Activated CD4-positive, alpha-beta memory T cell treated with anti-CD3 and anti-CD28 coated beads, Interleukin-2, amount 10 ng/mL, durations not matched to agents 7 days and 5 days (primary cell): Measurements from ENCODE around the gene DCUN1D2. TPM values are rescaled to one million over a fixed set of nuclear protein-coding genes. Genes with fewer than 3 reads are reported as not detected.

ENCODE experiments used
- CTCF ChIA-PET: fragments of 350-600 bp; sonication (Branson Sonifier 250); formaldehyde crosslinking; loops from one replicate; lab custom pipeline; 2021; ENCODE audit warnings: antibody characterized with exemption, inconsistent platforms; lab: Charles Lee
- POLR2A ChIA-PET: fragments of 350-600 bp; sonication (Branson Sonifier 250); formaldehyde crosslinking; loops from one replicate; lab custom pipeline; 2021; ENCODE audit warnings: antibody characterized with exemption; lab: Charles Lee
- DNase-seq: peaks from one replicate; pipeline ENCODE4 v3.0.0-alpha.2; 2020
- H3K27ac Mint-ChIP-seq: one replicate; pipeline ENCODE4 v1.8.0; 2021; ENCODE audit warnings: mild to moderate bottlenecking, mixed read lengths
- H3K27me3 Mint-ChIP-seq: one replicate; pipeline ENCODE4 v1.8.0; 2021; ENCODE audit warnings: mixed read lengths
- H3K36me3 Mint-ChIP-seq: one replicate; pipeline ENCODE4 v1.8.0; 2021; ENCODE audit warnings: low read depth, mixed read lengths
- H3K4me1 Mint-ChIP-seq: one replicate; pipeline ENCODE4 v1.8.0; 2021; ENCODE audit warnings: mixed read lengths
- H3K4me3 Mint-ChIP-seq: one replicate; pipeline ENCODE4 v1.8.0; 2021; ENCODE audit warnings: mild to moderate bottlenecking, mixed read lengths
- H3K9me3 Mint-ChIP-seq: one replicate; pipeline ENCODE4 v1.8.0; 2021; ENCODE audit warnings: mixed read lengths
- total RNA-seq, 2 experiments: library from RNA; stranded (reverse); gene quantifications; one replicate each; pipeline ENCODE4 v1.2.3, GENCODE V29; 2021

DCUN1D2 gene
- total RNA-seq, 2 experiments from 2014 or later, result 17.0 to 17.7 TPM

- no peak for DNase-seq
- H3K4me3 Mint-ChIP-seq, result no peak overlapping the region
- no peaks in the 10 kb centered on the region for H3K27me3 Mint-ChIP-seq
- ChIA-PET POLR2A (no interaction called here), CTCF (interaction anchor here (1.1 kb wide), 1 partner anchor 32 kb away, joined by 3 read pairs; no protein-coding TSS in a partner anchor)
- H3K36me3 Mint-ChIP-seq, result no peaks in the 10 kb centered on the region
- H3K4me1 Mint-ChIP-seq, result no peaks in the 10 kb centered on the region
- H3K9me3 Mint-ChIP-seq, result no peaks in the 10 kb centered on the region
- no peak overlapping the region for H3K27ac Mint-ChIP-seq
Observed at GRCh38 chr13:113425941-113426590, 64.4 kb downstream of the DCUN1D2 start.

GRCh38 chr13:113423520-113424163 lies 66.9 kb downstream of the DCUN1D2 start:
- no peak overlapping the region for H3K27ac Mint-ChIP-seq
- ChIA-PET CTCF (no interaction called here), POLR2A (no interaction called here)
- no peaks in the 10 kb centered on the region for H3K27me3 Mint-ChIP-seq
- DNase-seq, result no peak
- no peaks in the 10 kb centered on the region for H3K4me1 Mint-ChIP-seq
- no peaks in the 10 kb centered on the region for H3K9me3 Mint-ChIP-seq
- no peak overlapping the region for H3K4me3 Mint-ChIP-seq
- H3K36me3 Mint-ChIP-seq, result no peaks in the 10 kb centered on the region

GRCh38 chr13:113422807-113423519 lies 67.5 kb downstream of the DCUN1D2 start:
- ChIA-PET CTCF (no interaction called here), POLR2A (no interaction called here)
- Mint-ChIP-seq H3K4me3 (no peak overlapping the region), H3K27me3 (no peaks in the 10 kb centered on the region), H3K36me3 (no peaks in the 10 kb centered on the region), H3K9me3 (no peaks in the 10 kb centered on the region), H3K27ac (no peak overlapping the region), H3K4me1 (no peaks in the 10 kb centered on the region)
- DNase-seq, result no peak

- CTCF ChIA-PET, result no interaction called here
- Mint-ChIP-seq H3K36me3 (no peaks in the 10 kb centered on the region), H3K27me3 (no peaks in the 10 kb centered on the region), H3K4me3 (no peak overlapping the region), H3K27ac (no peak overlapping the region), H3K4me1 (no peaks in the 10 kb centered on the region), H3K9me3 (no peaks in the 10 kb centered on the region)
- POLR2A ChIA-PET, result no interaction called here
- DNase-seq, result no peak
Observed at GRCh38 chr13:113421673-113422270, 68.7 kb downstream of the DCUN1D2 start.

GRCh38 chr13:113420833-113421600 lies 69.5 kb downstream of the DCUN1D2 start:
- POLR2A ChIA-PET, result no interaction called here
- no peak for DNase-seq
- no peak overlapping the region for H3K4me3 Mint-ChIP-seq

GRCh38 chr13:113420232-113420631 lies 70.3 kb downstream of the DCUN1D2 start:
- ChIA-PET POLR2A (no interaction called here), CTCF (interaction anchor here (0.6 kb wide), 1 partner anchor 113 kb away, joined by 5 read pairs; no protein-coding TSS in a partner anchor)
- H3K27ac Mint-ChIP-seq, result no peak overlapping the region
- H3K36me3 Mint-ChIP-seq, result no peaks in the 10 kb centered on the region
- H3K9me3 Mint-ChIP-seq, result no peaks in the 10 kb centered on the region
- no peaks in the 10 kb centered on the region for H3K4me1 Mint-ChIP-seq
- no peak for DNase-seq
- no peak overlapping the region for H3K4me3 Mint-ChIP-seq
- H3K27me3 Mint-ChIP-seq, result no peaks in the 10 kb centered on the region

More at GRCh38 chr13:113420833-113421600, 69.5 kb downstream of the DCUN1D2 start:
- Mint-ChIP-seq H3K4me1 (no peaks in the 10 kb centered on the region), H3K27me3 (no peaks in the 10 kb centered on the region), H3K36me3 (no peaks in the 10 kb centered on the region), H3K27ac (no peak overlapping the region), H3K9me3 (no peaks in the 10 kb centered on the region)
- CTCF ChIA-PET, result no interaction called here

- DNase-seq, result no peak
- CTCF ChIA-PET, result interaction anchor here (0.6 kb wide), 1 partner anchor 112 kb away, joined by 5 read pairs; no protein-coding TSS in a partner anchor
- no peak overlapping the region for H3K27ac Mint-ChIP-seq
Observed at GRCh38 chr13:113419531-113420193, 70.8 kb downstream of the DCUN1D2 start.

GRCh38 chr13:113418722-113419049 lies 71.8 kb downstream of the DCUN1D2 start:
- DNase-seq, result no peak
- no peak overlapping the region for H3K27ac Mint-ChIP-seq
- ChIA-PET POLR2A (no interaction called here), CTCF (no interaction called here)
- H3K36me3 Mint-ChIP-seq, result no peaks in the 10 kb centered on the region
- no peak overlapping the region for H3K4me3 Mint-ChIP-seq
- no peaks in the 10 kb centered on the region for H3K27me3 Mint-ChIP-seq
- no peaks in the 10 kb centered on the region for H3K9me3 Mint-ChIP-seq
- H3K4me1 Mint-ChIP-seq, result no peaks in the 10 kb centered on the region

More at GRCh38 chr13:113419531-113420193, 70.8 kb downstream of the DCUN1D2 start:
- Mint-ChIP-seq H3K9me3 (no peaks in the 10 kb centered on the region), H3K27me3 (no peaks in the 10 kb centered on the region), H3K4me3 (no peak overlapping the region), H3K36me3 (no peaks in the 10 kb centered on the region), H3K4me1 (no peaks in the 10 kb centered on the region)
- POLR2A ChIA-PET, result no interaction called here

- no peaks in the 10 kb centered on the region for H3K27me3 Mint-ChIP-seq
- no peaks in the 10 kb centered on the region for H3K36me3 Mint-ChIP-seq
- H3K4me1 Mint-ChIP-seq, result no peaks in the 10 kb centered on the region
- CTCF ChIA-PET, result no interaction called here
- peaks cover 2% of the 10 kb centered on the region for H3K9me3 Mint-ChIP-seq
- DNase-seq, result no peak
- no peak overlapping the region for H3K4me3 Mint-ChIP-seq
- POLR2A ChIA-PET, result no interaction called here
- H3K27ac Mint-ChIP-seq, result no peak overlapping the region
Observed at GRCh38 chr13:113417836-113418721, 72.4 kb downstream of the DCUN1D2 start.

GRCh38 chr13:113417008-113417751 lies 73.3 kb downstream of the DCUN1D2 start:
- CTCF ChIA-PET, result no interaction called here
- Mint-ChIP-seq H3K9me3 (peaks cover 2% of the 10 kb centered on the region), H3K36me3 (no peaks in the 10 kb centered on the region), H3K4me3 (no peak overlapping the region), H3K27me3 (no peaks in the 10 kb centered on the region), H3K27ac (no peak overlapping the region), H3K4me1 (no peaks in the 10 kb centered on the region)
- POLR2A ChIA-PET, result no interaction called here
- DNase-seq, result no peak

GRCh38 chr13:113415825-113416224 lies 74.7 kb downstream of the DCUN1D2 start:
- ChIA-PET CTCF (no interaction called here), POLR2A (no interaction called here)
- H3K4me1 Mint-ChIP-seq, result no peaks in the 10 kb centered on the region
- no peaks in the 10 kb centered on the region for H3K27me3 Mint-ChIP-seq
- H3K9me3 Mint-ChIP-seq, result peaks cover 2% of the 10 kb centered on the region
- H3K27ac Mint-ChIP-seq, result no peak overlapping the region
- no peak for DNase-seq
- no peak overlapping the region for H3K4me3 Mint-ChIP-seq
- no peaks in the 10 kb centered on the region for H3K36me3 Mint-ChIP-seq
